ENCODE data around the gene RPS6KA3.

Gene RPS6KA3

GRCh38 chrX:20312018-20312417 lies 45.3 kb upstream of the RPS6KA3 start:
- Histone ChIP-seq H3K27me3 (ENCODE audit: insufficient read depth, low read length, poor library complexity) (no peaks in the 10 kb centered on the region), H2AFZ (ENCODE audit: low read depth, low read length) (no peak overlapping the region), H3K27ac (ENCODE audit: low read length) (no peak overlapping the region), H3K36me3 (ENCODE audit: insufficient read depth, low read length) (no peaks in the 10 kb centered on the region), H3K9ac (ENCODE audit: low read depth, low read length) (no peak overlapping the region), H3K4me3 (ENCODE audit: low read depth in 1 of 2, low read length in 2 of 2) (no peak overlapping the region), H3K4me1 (ENCODE audit: insufficient read depth, low read length) (peaks cover 15% of the 10 kb centered on the region), H4K20me1 (ENCODE audit: insufficient read depth, low read length) (no peaks in the 10 kb centered on the region), H3K79me2 (ENCODE audit: insufficient read depth, low read length) (no peaks in the 10 kb centered on the region), H3K4me2 (ENCODE audit: insufficient read depth, low read length) (no peak overlapping the region), H3K9me3 (ENCODE audit: insufficient read depth, low read length, severe bottlenecking) (no peaks in the 10 kb centered on the region)
- ATAC-seq (ENCODE audit: insufficient read depth, low read depth) (no peak), DNase-seq (no peak)
- no peak for TF ChIP-seq EZH2 (IDR thresholded peaks at IDR 0.05; ENCODE audit: borderline replicate concordance, low read depth, low read length, severe bottlenecking)
- TF ChIP-seq, protein P1, sequence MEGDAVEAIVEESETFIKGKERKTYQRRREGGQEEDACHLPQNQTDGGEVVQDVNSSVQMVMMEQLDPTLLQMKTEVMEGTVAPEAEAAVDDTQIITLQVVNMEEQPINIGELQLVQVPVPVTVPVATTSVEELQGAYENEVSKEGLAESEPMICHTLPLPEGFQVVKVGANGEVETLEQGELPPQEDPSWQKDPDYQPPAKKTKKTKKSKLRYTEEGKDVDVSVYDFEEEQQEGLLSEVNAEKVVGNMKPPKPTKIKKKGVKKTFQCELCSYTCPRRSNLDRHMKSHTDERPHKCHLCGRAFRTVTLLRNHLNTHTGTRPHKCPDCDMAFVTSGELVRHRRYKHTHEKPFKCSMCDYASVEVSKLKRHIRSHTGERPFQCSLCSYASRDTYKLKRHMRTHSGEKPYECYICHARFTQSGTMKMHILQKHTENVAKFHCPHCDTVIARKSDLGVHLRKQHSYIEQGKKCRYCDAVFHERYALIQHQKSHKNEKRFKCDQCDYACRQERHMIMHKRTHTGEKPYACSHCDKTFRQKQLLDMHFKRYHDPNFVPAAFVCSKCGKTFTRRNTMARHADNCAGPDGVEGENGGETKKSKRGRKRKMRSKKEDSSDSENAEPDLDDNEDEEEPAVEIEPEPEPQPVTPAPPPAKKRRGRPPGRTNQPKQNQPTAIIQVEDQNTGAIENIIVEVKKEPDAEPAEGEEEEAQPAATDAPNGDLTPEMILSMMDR (IDR thresholded peaks at IDR 0.05; ENCODE audit: borderline replicate concordance, extremely low read depth, low read length, poor library complexity, severe bottlenecking) = no peak

DNA sequence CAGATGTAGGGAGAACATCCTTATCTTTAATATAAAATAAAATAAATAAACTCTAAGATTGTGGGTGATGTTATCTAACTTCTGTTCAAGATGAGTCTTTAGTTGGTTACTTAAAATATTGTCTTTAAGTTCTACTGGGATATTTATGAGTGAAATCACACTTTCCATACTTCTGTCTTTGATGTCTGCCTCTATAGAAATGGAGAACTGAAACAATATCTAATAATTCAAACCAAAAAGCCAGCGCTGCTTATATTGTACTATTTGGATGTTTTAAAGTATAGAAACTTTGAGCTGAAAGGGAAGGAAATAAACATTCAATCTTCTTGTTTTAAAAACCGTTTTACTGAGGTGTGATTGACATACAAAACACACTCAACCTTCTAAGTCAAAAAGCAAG lies 44.8 kb upstream of the RPS6KA3 start:
- Histone ChIP-seq H4K20me1 (ENCODE audit: insufficient read depth, low read length) (no peaks in the 10 kb centered on the region), H3K4me2 (ENCODE audit: insufficient read depth, low read length) (no peak overlapping the region), H3K27me3 (ENCODE audit: insufficient read depth, low read length, poor library complexity) (no peaks in the 10 kb centered on the region), H3K36me3 (ENCODE audit: insufficient read depth, low read length) (no peaks in the 10 kb centered on the region), H2AFZ (ENCODE audit: low read depth, low read length) (no peak overlapping the region), H3K79me2 (ENCODE audit: insufficient read depth, low read length) (no peaks in the 10 kb centered on the region), H3K27ac (ENCODE audit: low read length) (no peak overlapping the region), H3K4me1 (ENCODE audit: insufficient read depth, low read length) (peaks cover 15% of the 10 kb centered on the region), H3K4me3 (ENCODE audit: low read depth in 1 of 2, low read length in 2 of 2) (no peak overlapping the region), H3K9ac (ENCODE audit: low read depth, low read length) (no peak overlapping the region), H3K9me3 (ENCODE audit: insufficient read depth, low read length, severe bottlenecking) (no peaks in the 10 kb centered on the region)
- TF ChIP-seq, protein P1 (IDR thresholded peaks at IDR 0.05; ENCODE audit: borderline replicate concordance, extremely low read depth, low read length, poor library complexity, severe bottlenecking) = no peak
- no peak for TF ChIP-seq EZH2 (IDR thresholded peaks at IDR 0.05; ENCODE audit: borderline replicate concordance, low read depth, low read length, severe bottlenecking)
- no peak for ATAC-seq (ENCODE audit: insufficient read depth, low read depth)
- no peak for DNase-seq

DNA sequence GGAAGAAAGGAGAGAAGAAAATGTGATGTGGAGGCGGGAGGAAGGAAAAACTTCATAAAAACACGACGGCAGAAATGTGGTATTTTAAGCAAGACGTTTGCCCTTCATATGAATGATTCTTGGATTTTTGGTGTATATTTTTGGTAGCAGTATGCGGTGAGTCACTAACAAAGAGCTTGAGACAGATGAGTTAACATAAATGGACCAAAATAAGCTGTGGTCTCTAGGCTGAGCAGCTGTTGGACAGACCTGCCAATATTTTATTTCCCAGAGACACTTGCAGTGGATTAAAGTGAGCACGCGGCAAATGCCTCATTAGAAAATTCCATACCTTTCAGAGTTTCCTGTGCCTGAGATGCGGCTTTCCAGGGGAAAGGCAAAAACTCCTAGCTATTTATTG lies 43.1 kb upstream of the RPS6KA3 start:
- ATAC-seq (ENCODE audit: insufficient read depth, low read depth) (no peak), DNase-seq (no peak)
- Histone ChIP-seq H3K79me2 (ENCODE audit: insufficient read depth, low read length) (no peaks in the 10 kb centered on the region), H3K9me3 (ENCODE audit: insufficient read depth, low read length, severe bottlenecking) (no peaks in the 10 kb centered on the region), H3K4me1 (ENCODE audit: insufficient read depth, low read length) (peaks cover 10% of the 10 kb centered on the region), H3K4me2 (ENCODE audit: insufficient read depth, low read length) (no peak overlapping the region), H3K27ac (ENCODE audit: low read length) (no peak overlapping the region), H3K27me3 (ENCODE audit: insufficient read depth, low read length, poor library complexity) (no peaks in the 10 kb centered on the region), H3K36me3 (ENCODE audit: insufficient read depth, low read length) (no peaks in the 10 kb centered on the region), H3K4me3 (ENCODE audit: low read depth in 1 of 2, low read length in 2 of 2) (no peak overlapping the region), H4K20me1 (ENCODE audit: insufficient read depth, low read length) (no peaks in the 10 kb centered on the region), H3K9ac (ENCODE audit: low read depth, low read length) (no peak overlapping the region), H2AFZ (ENCODE audit: low read depth, low read length) (no peak overlapping the region)
- TF ChIP-seq, protein P1 (IDR thresholded peaks at IDR 0.05; ENCODE audit: borderline replicate concordance, extremely low read depth, low read length, poor library complexity, severe bottlenecking) = no peak
- TF ChIP-seq EZH2 (IDR thresholded peaks at IDR 0.05; ENCODE audit: borderline replicate concordance, low read depth, low read length, severe bottlenecking) = no peak

DNA sequence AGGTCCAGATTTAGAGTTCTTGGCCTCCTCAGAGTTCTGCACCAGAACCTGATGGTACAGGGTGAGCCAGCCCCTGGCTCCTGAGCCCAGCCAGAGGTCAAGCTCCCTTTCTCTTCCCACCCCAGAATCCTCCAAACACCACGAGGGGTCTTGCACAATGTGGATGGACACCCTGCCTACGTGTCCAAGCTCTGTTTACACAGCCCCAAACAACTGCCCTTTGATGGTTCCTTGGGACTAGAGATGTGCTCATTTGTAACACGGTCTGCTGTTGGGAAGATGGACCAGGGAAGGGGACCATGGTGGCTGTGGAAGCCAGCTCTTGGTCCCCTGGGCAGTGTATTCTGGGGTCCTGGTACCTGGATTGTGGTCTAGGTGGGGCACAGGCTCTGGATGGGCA lies 40.0 kb upstream of the RPS6KA3 start:
- Histone ChIP-seq H3K9ac (ENCODE audit: low read depth, low read length) (no peak overlapping the region), H3K79me2 (ENCODE audit: insufficient read depth, low read length) (no peaks in the 10 kb centered on the region), H4K20me1 (ENCODE audit: insufficient read depth, low read length) (no peaks in the 10 kb centered on the region), H2AFZ (ENCODE audit: low read depth, low read length) (no peak overlapping the region), H3K9me3 (ENCODE audit: insufficient read depth, low read length, severe bottlenecking) (no peaks in the 10 kb centered on the region), H3K4me2 (ENCODE audit: insufficient read depth, low read length) (no peak overlapping the region), H3K27ac (ENCODE audit: low read length) (no peak overlapping the region), H3K4me3 (ENCODE audit: low read depth in 1 of 2, low read length in 2 of 2) (no peak overlapping the region), H3K27me3 (ENCODE audit: insufficient read depth, low read length, poor library complexity) (no peaks in the 10 kb centered on the region), H3K36me3 (ENCODE audit: insufficient read depth, low read length) (no peaks in the 10 kb centered on the region), H3K4me1 (ENCODE audit: insufficient read depth, low read length) (no peaks in the 10 kb centered on the region)
- no peak for DNase-seq
- no peak for ATAC-seq (ENCODE audit: insufficient read depth, low read depth)
- no peak for TF ChIP-seq EZH2 (IDR thresholded peaks at IDR 0.05; ENCODE audit: borderline replicate concordance, low read depth, low read length, severe bottlenecking)
- TF ChIP-seq, protein P1 (IDR thresholded peaks at IDR 0.05; ENCODE audit: borderline replicate concordance, extremely low read depth, low read length, poor library complexity, severe bottlenecking) = no peak
